ENCODE measurements around the gene PDZD2. TPM values are rescaled to one million over a fixed set of nuclear protein-coding genes. Genes with fewer than 3 reads are reported as not detected.

PDZD2 gene
- total and polyA plus RNA-seq, 9 donors = 21.2 to 58.2 (median 37.8) TPM

DNA sequence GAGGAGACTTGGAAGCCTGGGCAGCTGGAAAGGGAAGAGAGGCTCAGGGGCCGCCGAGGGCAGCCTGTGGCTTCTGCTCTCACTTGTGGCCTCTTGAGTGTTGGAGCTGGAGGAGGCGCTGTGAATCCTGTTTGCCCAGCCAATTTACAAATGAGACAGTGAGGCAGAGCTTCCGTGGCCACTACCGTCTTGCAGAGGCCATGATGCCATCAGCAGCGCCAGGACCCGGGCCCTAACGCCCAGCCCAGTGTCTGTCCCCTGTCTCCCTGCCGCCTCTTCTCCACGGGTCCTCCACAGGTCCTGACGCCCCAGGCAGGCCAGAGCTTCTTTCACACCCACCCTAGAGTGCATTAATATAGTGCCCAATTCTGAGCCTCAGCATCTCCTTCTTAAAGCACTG, 362.4 kb downstream of the PDZD2 start:
- Histone ChIP-seq H3K4me3 (no peak overlapping the region), H3K4me1 (ENCODE audit: insufficient read depth) (no peaks in the 10 kb centered on the region), H3K27me3 (no peaks in the 10 kb centered on the region), H3K9me3 (no peaks in the 10 kb centered on the region), H3K36me3 (no peaks in the 10 kb centered on the region), H3K27ac (no peak overlapping the region)
- intact Hi-C loops (cut with DNase I) = no loop called here
- no peak for DNase-seq
- TF ChIP-seq EP300 (IDR thresholded peaks at IDR 0.05) = no peak
- TF ChIP-seq, protein P1, sequence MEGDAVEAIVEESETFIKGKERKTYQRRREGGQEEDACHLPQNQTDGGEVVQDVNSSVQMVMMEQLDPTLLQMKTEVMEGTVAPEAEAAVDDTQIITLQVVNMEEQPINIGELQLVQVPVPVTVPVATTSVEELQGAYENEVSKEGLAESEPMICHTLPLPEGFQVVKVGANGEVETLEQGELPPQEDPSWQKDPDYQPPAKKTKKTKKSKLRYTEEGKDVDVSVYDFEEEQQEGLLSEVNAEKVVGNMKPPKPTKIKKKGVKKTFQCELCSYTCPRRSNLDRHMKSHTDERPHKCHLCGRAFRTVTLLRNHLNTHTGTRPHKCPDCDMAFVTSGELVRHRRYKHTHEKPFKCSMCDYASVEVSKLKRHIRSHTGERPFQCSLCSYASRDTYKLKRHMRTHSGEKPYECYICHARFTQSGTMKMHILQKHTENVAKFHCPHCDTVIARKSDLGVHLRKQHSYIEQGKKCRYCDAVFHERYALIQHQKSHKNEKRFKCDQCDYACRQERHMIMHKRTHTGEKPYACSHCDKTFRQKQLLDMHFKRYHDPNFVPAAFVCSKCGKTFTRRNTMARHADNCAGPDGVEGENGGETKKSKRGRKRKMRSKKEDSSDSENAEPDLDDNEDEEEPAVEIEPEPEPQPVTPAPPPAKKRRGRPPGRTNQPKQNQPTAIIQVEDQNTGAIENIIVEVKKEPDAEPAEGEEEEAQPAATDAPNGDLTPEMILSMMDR (IDR thresholded peaks at IDR 0.05) = no peak
- no peak for TF ChIP-seq POLR2A (IDR thresholded peaks at IDR 0.05)
- 91 to 94% (median 93%) methylated on average over 11 of the region's 11 CpGs for WGBS, 3 donors

- 87 to 91% (median 89%) methylated on average over 11 of the region's 11 CpGs for WGBS, 3 donors
- intact Hi-C loops (cut with DNase I) = no loop called here
- no peak for TF ChIP-seq POLR2A (IDR thresholded peaks at IDR 0.05)
- TF ChIP-seq EP300 (IDR thresholded peaks at IDR 0.05) = no peak
- H3K4me3 ChIP-seq = no peak overlapping the region
- H3K27ac ChIP-seq = no peak overlapping the region
- no peaks in the 10 kb centered on the region for H3K27me3 ChIP-seq
- H3K4me1 ChIP-seq (ENCODE audit: insufficient read depth) = no peaks in the 10 kb centered on the region
- no peaks in the 10 kb centered on the region for H3K36me3 ChIP-seq
- H3K9me3 ChIP-seq = no peaks in the 10 kb centered on the region
- DNase-seq = no peak
These were observed 362.8 kb downstream of the PDZD2 start for GRCh38 chr5:32001707-32002106.

GRCh38 chr5:32002755-32003154, 363.8 kb downstream of the PDZD2 start:
- TF ChIP-seq EP300 (IDR thresholded peaks at IDR 0.05) (no peak), POLR2A (IDR thresholded peaks at IDR 0.05) (no peak)
- TF ChIP-seq, protein P1 (IDR thresholded peaks at IDR 0.05) = no peak
- H3K27me3 ChIP-seq = no peaks in the 10 kb centered on the region
- WGBS, 3 donors = 60 to 67% (median 63%) methylated on average over 3 of the region's 3 CpGs
- DNase-seq = no peak
- H3K27ac ChIP-seq = no peak overlapping the region
- no peaks in the 10 kb centered on the region for H3K9me3 ChIP-seq
- no peaks in the 10 kb centered on the region for H3K4me1 ChIP-seq (ENCODE audit: insufficient read depth)
- intact Hi-C loops (cut with DNase I) = no loop called here
- no peaks in the 10 kb centered on the region for H3K36me3 ChIP-seq
- no peak overlapping the region for H3K4me3 ChIP-seq

GRCh38 chr5:32003981-32004380, 365.1 kb downstream of the PDZD2 start:
- 82 to 90% (median 88%) methylated on average over 4 of the region's 4 CpGs for WGBS, 3 donors
- no peak overlapping the region for H3K4me3 ChIP-seq
- H3K9me3 ChIP-seq = no peaks in the 10 kb centered on the region
- DNase-seq = no peak
- TF ChIP-seq EP300 (IDR thresholded peaks at IDR 0.05) (no peak), POLR2A (IDR thresholded peaks at IDR 0.05) (no peak)
- TF ChIP-seq, protein P1 (IDR thresholded peaks at IDR 0.05) = no peak
- no peaks in the 10 kb centered on the region for H3K36me3 ChIP-seq
- H3K27ac ChIP-seq = no peak overlapping the region
- intact Hi-C loops (cut with DNase I) = no loop called here
- no peaks in the 10 kb centered on the region for H3K27me3 ChIP-seq
- H3K4me1 ChIP-seq (ENCODE audit: insufficient read depth) = no peaks in the 10 kb centered on the region

DNA sequence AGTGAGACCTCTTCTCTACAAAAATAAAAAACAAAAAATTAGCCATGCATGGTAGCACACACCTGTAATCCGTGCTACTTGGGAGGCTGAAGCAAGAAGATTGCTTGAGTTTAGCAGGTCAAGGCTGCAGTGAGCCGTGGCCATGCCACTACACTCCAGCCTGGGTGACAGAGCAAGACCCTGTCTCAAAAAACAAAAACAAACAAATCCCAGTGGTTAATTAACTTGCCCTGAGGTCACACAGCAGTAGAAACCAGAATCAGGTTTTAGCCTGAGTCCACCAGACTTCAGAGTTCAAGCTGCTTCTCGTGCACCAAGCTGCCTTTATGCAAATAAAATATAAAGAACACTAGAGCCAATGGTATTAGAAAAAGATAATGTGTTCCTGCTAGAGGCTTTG, 365.5 kb downstream of the PDZD2 start:
- TF ChIP-seq EP300 (IDR thresholded peaks at IDR 0.05) = no peak
- no peak for TF ChIP-seq POLR2A (IDR thresholded peaks at IDR 0.05)
- TF ChIP-seq, protein P1 (IDR thresholded peaks at IDR 0.05) = no peak
- no peaks in the 10 kb centered on the region for H3K4me1 ChIP-seq (ENCODE audit: insufficient read depth)
- intact Hi-C loops (cut with DNase I) = no loop called here
- DNase-seq = no peak
- H3K36me3 ChIP-seq = no peaks in the 10 kb centered on the region
- WGBS, 3 donors = 90 to 94% (median 93%) methylated on average over 3 of the region's 3 CpGs
- no peak overlapping the region for H3K27ac ChIP-seq
- no peaks in the 10 kb centered on the region for H3K9me3 ChIP-seq
- no peak overlapping the region for H3K4me3 ChIP-seq
- H3K27me3 ChIP-seq = no peaks in the 10 kb centered on the region
